ENCODE data around the gene DARS2.

The DARS2 gene

GRCh38 chr1:173863224-173864161 is 39.0 kb downstream of the DARS2 start:
- Histone ChIP-seq H3K27me3 (replicated peaks) (no peaks in the 10 kb centered on the region), H3K27ac (peak overlapping the region; percentile 18), H3K36me3 (replicated peaks) (peaks cover 56% of the 10 kb centered on the region), H3K4me3 (ENCODE audit: low read depth, low read length) (peak overlapping the region; percentile 2)
- no peak for DNase-seq
- in situ Hi-C loops (cut with HindIII; ENCODE audit: low pct_ligation_motif_present, low sequenced_read_pairs): no loop called here
- no peak for TF ChIP-seq CTCF (IDR thresholded peaks at IDR 0.05; ENCODE audit: low read depth, low read length, missing control alignments)

- Histone ChIP-seq H3K4me3 (ENCODE audit: low read depth, low read length) (peak overlapping the region; percentile 95), H3K27ac (peak overlapping the region; percentile 18), H3K27me3 (replicated peaks) (no peaks in the 10 kb centered on the region), H3K36me3 (replicated peaks) (peaks cover 53% of the 10 kb centered on the region)
- in situ Hi-C loops (cut with HindIII; ENCODE audit: low pct_ligation_motif_present, low sequenced_read_pairs): no loop called here
- no peak for DNase-seq
- TF ChIP-seq CTCF (IDR thresholded peaks at IDR 0.05; ENCODE audit: low read depth, low read length, missing control alignments): no peak
Observed at GRCh38 chr1:173864179-173864867, 39.9 kb downstream of the DARS2 start.

DNA sequence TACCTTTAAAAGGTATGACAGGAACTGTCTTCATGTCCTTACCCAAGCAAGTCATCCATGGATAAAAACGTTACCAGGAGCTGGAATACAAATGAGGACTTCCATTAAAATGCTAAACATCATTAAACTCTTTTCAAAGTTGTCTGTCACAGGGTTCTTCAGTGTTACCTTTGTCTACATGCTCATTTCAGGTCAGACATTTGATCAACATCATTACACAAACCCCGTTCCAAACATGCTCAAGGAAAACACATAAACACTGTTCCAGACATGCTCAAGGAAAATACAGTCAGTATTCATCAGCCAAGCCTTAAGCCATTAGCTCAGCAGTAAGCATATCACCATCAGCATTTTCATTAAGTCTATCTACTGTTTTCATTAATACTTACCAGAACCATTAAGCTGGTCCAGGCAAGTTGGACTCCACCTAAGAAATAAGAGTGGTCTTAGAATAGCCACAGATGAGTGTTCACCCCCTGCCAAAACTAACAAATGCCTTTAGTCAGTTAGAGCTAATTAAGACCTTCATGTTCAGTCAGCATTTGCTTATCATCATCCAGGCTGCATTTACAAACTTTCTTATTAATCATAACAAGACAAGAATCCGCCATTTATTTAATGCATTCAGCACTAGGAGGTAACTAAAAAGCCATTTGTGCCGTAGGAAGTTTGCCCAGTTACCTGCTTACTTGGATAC is 41.1 kb downstream of the DARS2 start:
- H3K36me3 ChIP-seq (replicated peaks): peaks cover 53% of the 10 kb centered on the region
- no peak for DNase-seq
- H3K4me3 ChIP-seq (ENCODE audit: low read depth, low read length): peak overlapping the region; percentile 95
- H3K27me3 ChIP-seq (replicated peaks): no peaks in the 10 kb centered on the region
- in situ Hi-C loops (cut with HindIII; ENCODE audit: low pct_ligation_motif_present, low sequenced_read_pairs): no loop called here
- TF ChIP-seq CTCF (IDR thresholded peaks at IDR 0.05; ENCODE audit: low read depth, low read length, missing control alignments): no peak
- peak overlapping the region; percentile 17 for H3K27ac ChIP-seq

DNA sequence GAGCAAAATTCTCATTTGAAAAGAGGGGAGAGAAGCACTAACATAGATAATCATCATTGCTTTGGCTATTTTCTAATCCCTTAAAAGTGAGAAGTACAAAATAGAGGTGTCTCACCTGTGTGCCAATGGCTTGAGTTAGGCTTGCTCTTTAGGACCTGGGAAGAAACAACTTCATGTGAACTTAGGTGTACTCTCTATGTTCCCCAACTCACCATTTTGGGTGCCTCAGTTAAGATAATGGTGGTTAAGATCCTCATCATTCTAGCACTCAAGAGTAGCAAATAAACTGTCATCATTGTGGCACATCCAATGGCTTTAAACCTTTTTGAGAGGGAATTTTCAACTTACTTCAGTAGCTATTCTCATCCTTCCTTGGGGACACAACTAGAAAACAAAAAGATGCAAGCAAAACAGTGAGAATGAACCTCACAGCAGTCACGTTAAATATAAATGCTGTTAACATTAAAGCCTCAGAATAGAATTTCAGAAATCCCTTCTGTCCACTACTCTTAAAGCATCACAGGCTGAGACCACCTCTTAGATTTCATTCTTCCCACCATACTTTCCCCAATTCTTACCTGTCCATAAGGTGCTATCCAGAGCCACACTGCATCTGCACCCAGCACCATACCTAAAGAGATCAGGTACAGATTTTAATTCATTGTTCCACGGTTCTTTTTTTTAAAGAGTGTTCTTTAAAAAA is 42.1 kb downstream of the DARS2 start:
- no peak for TF ChIP-seq CTCF (IDR thresholded peaks at IDR 0.05; ENCODE audit: low read depth, low read length, missing control alignments)
- Histone ChIP-seq H3K36me3 (replicated peaks) (peaks cover 57% of the 10 kb centered on the region), H3K27ac (peak overlapping the region; percentile 70)

GRCh38 chr1:173867141-173867752 is 42.8 kb downstream of the DARS2 start:
- in situ Hi-C loops (cut with HindIII; ENCODE audit: low pct_ligation_motif_present, low sequenced_read_pairs): no loop called here
- no peak for TF ChIP-seq CTCF (IDR thresholded peaks at IDR 0.05; ENCODE audit: low read depth, low read length, missing control alignments)
- Histone ChIP-seq H3K36me3 (replicated peaks) (peaks cover 56% of the 10 kb centered on the region), H3K27me3 (replicated peaks) (no peaks in the 10 kb centered on the region), H3K4me3 (ENCODE audit: low read depth, low read length) (peak overlapping the region; percentile 95), H3K27ac (peak overlapping the region; percentile 70)
- no peak for DNase-seq

More for the DNA sequence above, 42.1 kb downstream of the DARS2 start:
- H3K4me3 ChIP-seq (ENCODE audit: low read depth, low read length): peak overlapping the region; percentile 95
- no peaks in the 10 kb centered on the region for H3K27me3 ChIP-seq (replicated peaks)
- in situ Hi-C loops (cut with HindIII; ENCODE audit: low pct_ligation_motif_present, low sequenced_read_pairs): no loop called here
- DNase-seq: no peak
